SU-DHL-6 (cell line): ENCODE measurements around the gene CTNND2.

Source experiments
- H2AFZ ChIP-seq: fragments of 200-600 bp; sonication (generic); 2 replicates; pipeline ENCODE4 v1.6.1; 2014; ENCODE audit warnings: low read depth, mild to moderate bottlenecking, moderate library complexity, mixed read lengths, antibody characterized with exemption, low read length; ENCODE audit not compliant: severe bottlenecking
- H3F3A ChIP-seq: fragments of 200-600 bp; shearing (Covaris generic); 2 replicates; pipeline ENCODE4 v1.6.0; 2016; ENCODE audit warnings: antibody characterized with exemption, mild to moderate bottlenecking; ENCODE audit not compliant: insufficient read depth
- H3K27ac ChIP-seq: fragments of 200-600 bp; sonication (generic); 2 replicates; pipeline ENCODE4 v1.5.1; 2016; ENCODE audit warnings: low read depth, mild to moderate bottlenecking, low read length, moderate library complexity, mixed read lengths
- H3K27me3 ChIP-seq: fragments of 200-600 bp; sonication (generic), shearing (Covaris generic); 2 replicates; pipeline ENCODE4 v1.6.0; 2014; ENCODE audit warnings: mild to moderate bottlenecking, low read length
- H3K36me3 ChIP-seq: fragments of 200-600 bp; sonication (generic); 2 replicates; pipeline ENCODE4 v1.6.1; 2014; ENCODE audit warnings: mild to moderate bottlenecking, low read length, mixed read lengths
- H3K4me2 ChIP-seq: fragments of 300-600, 200-600 bp; shearing (Covaris generic), sonication (generic); 2 replicates; pipeline ENCODE4 v1.6.0; 2014; ENCODE audit warnings: low read length, low read depth, mild to moderate bottlenecking; ENCODE audit not compliant: poor library complexity, severe bottlenecking
- H3K4me3 ChIP-seq: fragments of 200-600 bp; sonication (generic); 2 replicates; pipeline ENCODE4 v1.5.1; 2014; ENCODE audit warnings: antibody characterized with exemption, low read length, mild to moderate bottlenecking, mixed read lengths; ENCODE audit not compliant: insufficient read depth, poor library complexity, severe bottlenecking
- H3K79me2 ChIP-seq: fragments of 200-600 bp; sonication (generic); 2 replicates; pipeline ENCODE4 v1.6.1; 2014; ENCODE audit warnings: mild to moderate bottlenecking, low read length, moderate library complexity; ENCODE audit not compliant: insufficient read depth
- H3K9ac ChIP-seq: fragments of 200-600 bp; sonication (generic); 2 replicates; pipeline ENCODE4 v1.7.0; 2014; ENCODE audit warnings: mild to moderate bottlenecking, low read length
- H3K9me2 ChIP-seq: fragments of 200-600 bp; sonication (generic); replicated peaks from 2 replicates; pipeline ENCODE4 v1.6.1; 2014; ENCODE audit warnings: low read length; ENCODE audit not compliant: insufficient read depth
- H3K9me3 ChIP-seq: fragments of 200-600 bp; sonication (generic); 2 replicates; pipeline ENCODE4 v1.6.1; 2014; ENCODE audit warnings: low read length, mixed read lengths; ENCODE audit not compliant: insufficient read depth
- H4K20me1 ChIP-seq: fragments of 200-600 bp; sonication (generic); 2 replicates; pipeline ENCODE4 v1.6.1; 2014; ENCODE audit warnings: low read depth, mild to moderate bottlenecking, antibody characterized with exemption, low read length, moderate library complexity, mixed read lengths
- EZH2phosphoT487 ChIP-seq: fragments of 200-600 bp; sonication (generic), shearing (Covaris generic); conservative IDR thresholded peaks from 2 replicates; pipeline ENCODE4 v1.6.1; 2018; ENCODE audit warnings: mild to moderate bottlenecking, antibody characterized with exemption, low read length, moderate library complexity, mixed read lengths
- TF ChIP-seq, protein P1 (sequence below): fragments of 200-600 bp; sonication (generic); IDR thresholded peaks from one replicate; pipeline ENCODE4 v1.5.1; 2017; ENCODE audit warnings: antibody characterized with exemption, mild to moderate bottlenecking, low read length, moderate library complexity; ENCODE audit not compliant: insufficient read depth, poor library complexity, severe bottlenecking

The CTNND2 gene

DNA sequence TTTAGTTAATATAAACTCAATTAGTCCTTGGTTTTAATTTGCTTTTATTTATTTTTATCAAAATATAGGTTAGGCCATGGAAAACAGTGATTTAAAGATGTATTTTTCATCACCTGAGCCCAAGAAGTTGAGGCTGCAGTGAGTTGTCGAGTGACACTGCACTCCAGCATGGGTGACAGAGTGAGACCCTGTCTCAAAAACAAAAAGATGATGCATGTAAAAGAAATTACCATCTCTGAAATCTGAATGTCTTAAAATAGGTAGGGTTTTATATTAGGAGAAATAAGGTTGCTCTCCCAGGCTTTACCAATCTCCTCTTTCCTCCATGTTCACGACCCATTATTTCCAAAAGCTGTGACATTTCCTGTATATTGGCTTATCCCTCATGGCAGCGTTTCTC, 980.9 kb downstream of the CTNND2 start:
- H3F3A ChIP-seq = no peaks in the 10 kb centered on the region
- no peaks in the 10 kb centered on the region for H3K27me3 ChIP-seq
- no peak overlapping the region for H3K4me2 ChIP-seq
- TF ChIP-seq, protein P1, sequence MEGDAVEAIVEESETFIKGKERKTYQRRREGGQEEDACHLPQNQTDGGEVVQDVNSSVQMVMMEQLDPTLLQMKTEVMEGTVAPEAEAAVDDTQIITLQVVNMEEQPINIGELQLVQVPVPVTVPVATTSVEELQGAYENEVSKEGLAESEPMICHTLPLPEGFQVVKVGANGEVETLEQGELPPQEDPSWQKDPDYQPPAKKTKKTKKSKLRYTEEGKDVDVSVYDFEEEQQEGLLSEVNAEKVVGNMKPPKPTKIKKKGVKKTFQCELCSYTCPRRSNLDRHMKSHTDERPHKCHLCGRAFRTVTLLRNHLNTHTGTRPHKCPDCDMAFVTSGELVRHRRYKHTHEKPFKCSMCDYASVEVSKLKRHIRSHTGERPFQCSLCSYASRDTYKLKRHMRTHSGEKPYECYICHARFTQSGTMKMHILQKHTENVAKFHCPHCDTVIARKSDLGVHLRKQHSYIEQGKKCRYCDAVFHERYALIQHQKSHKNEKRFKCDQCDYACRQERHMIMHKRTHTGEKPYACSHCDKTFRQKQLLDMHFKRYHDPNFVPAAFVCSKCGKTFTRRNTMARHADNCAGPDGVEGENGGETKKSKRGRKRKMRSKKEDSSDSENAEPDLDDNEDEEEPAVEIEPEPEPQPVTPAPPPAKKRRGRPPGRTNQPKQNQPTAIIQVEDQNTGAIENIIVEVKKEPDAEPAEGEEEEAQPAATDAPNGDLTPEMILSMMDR = no peak
- no peak for TF ChIP-seq EZH2phosphoT487
- H3K9me2 ChIP-seq = no peaks in the 10 kb centered on the region
- no peaks in the 10 kb centered on the region for H3K9me3 ChIP-seq
- no peak overlapping the region for H2AFZ ChIP-seq
- H3K79me2 ChIP-seq = no peaks in the 10 kb centered on the region
- H4K20me1 ChIP-seq = no peaks in the 10 kb centered on the region
- H3K36me3 ChIP-seq = no peaks in the 10 kb centered on the region
- H3K9ac ChIP-seq = no peak overlapping the region
- H3K27ac ChIP-seq = no peak overlapping the region
- no peak overlapping the region for H3K4me3 ChIP-seq
